HG03095 (cell line): ENCODE measurements around the gene DNAJA1.
"Not testable (repeated sequence)": the region's sequence is repeated elsewhere in the genome, so short reads cannot be mapped to it uniquely, and the experiment has no call there.

ENCODE experiments used
- ATAC-seq: cut with Tn5 transposase; IDR thresholded peaks from one replicate; pipeline ENCODE4 v1.9.1; 2021; ENCODE audit warnings: moderate library complexity; ENCODE audit not compliant: unreplicated experiment

The DNAJA1 gene

GRCh38 chr9:33080534-33080933 is 55.5 kb downstream of the DNAJA1 start:
- no peak for ATAC-seq

GRCh38 chr9:33081128-33081851 is 56.2 kb downstream of the DNAJA1 start:
- no peak for ATAC-seq

GRCh38 chr9:33082128-33082527 is 57.1 kb downstream of the DNAJA1 start:
- no peak for ATAC-seq

- no peak for ATAC-seq
Measured at GRCh38 chr9:33082538-33083326, 57.7 kb downstream of the DNAJA1 start.

GRCh38 chr9:33085672-33086071 is 60.6 kb downstream of the DNAJA1 start:
- ATAC-seq = not testable (repeated sequence)
